GM23338 (cell line): ENCODE measurements around the gene COMMD3. TPM values are rescaled to one million over a fixed set of nuclear protein-coding genes. Genes with fewer than 3 reads are reported as not detected.

Experiments
- ATAC-seq: fragments of 200-7000 bp; cut with Tn5 transposase; 3 replicates; pipeline ENCODE4 v1.9.1; 2020
- DNase-seq: peaks from one replicate; pipeline ENCODE4 v3.0.0-alpha.2; 2015; ENCODE audit warnings: low spot score
- H2AFZ ChIP-seq: fragments of 200-600 bp; sonication (generic); 2 replicates; pipeline ENCODE4 v1.8.0; 2016; ENCODE audit warnings: antibody characterized with exemption, mild to moderate bottlenecking, moderate library complexity
- H3F3A ChIP-seq: fragments of 200-600 bp; sonication (generic); replicated peaks from 2 replicates; pipeline ENCODE4 v1.8.0; 2017; ENCODE audit warnings: antibody characterized with exemption, mixed run types, low read depth
- H3K27ac ChIP-seq: fragments of 200-600 bp; sonication (generic); 2 replicates; pipeline ENCODE4 v1.6.1; 2016; ENCODE audit warnings: low read depth
- H3K27me3 ChIP-seq: fragments of 200-600 bp; sonication (generic); 2 replicates; pipeline ENCODE4 v1.8.0; 2016; ENCODE audit warnings: mild to moderate bottlenecking, mixed run types, moderate library complexity; ENCODE audit not compliant: insufficient read depth
- H3K36me3 ChIP-seq: fragments of 200-600 bp; sonication (generic); 2 replicates; pipeline ENCODE4 v1.8.0; 2016; ENCODE audit warnings: mild to moderate bottlenecking; ENCODE audit not compliant: insufficient read depth
- H3K4me1 ChIP-seq: fragments of 200-600 bp; sonication (generic); 2 replicates; pipeline ENCODE4 v1.8.0; 2016; ENCODE audit warnings: mild to moderate bottlenecking, moderate library complexity; ENCODE audit not compliant: insufficient read depth
- H3K4me2 ChIP-seq: fragments of 200-600 bp; sonication (generic); 2 replicates; pipeline ENCODE4 v1.7.1; 2017; ENCODE audit warnings: mixed run types
- H3K4me3 ChIP-seq: fragments of 200-600 bp; sonication (generic); 2 replicates; pipeline ENCODE4 v1.6.1; 2016; ENCODE audit warnings: mixed run types
- H3K79me2 ChIP-seq: fragments of 200-600 bp; sonication (generic); replicated peaks from 2 replicates; pipeline ENCODE4 v1.8.0; 2017; ENCODE audit warnings: mild to moderate bottlenecking; ENCODE audit not compliant: insufficient read depth
- H3K9me2 ChIP-seq: fragments of 200-600 bp; sonication (generic); 2 replicates; pipeline ENCODE4 v1.8.0; 2017; ENCODE audit not compliant: insufficient read depth
- H4K20me1 ChIP-seq: fragments of 200-600 bp; sonication (generic); replicated peaks from 2 replicates; pipeline ENCODE4 v1.8.0; 2017; ENCODE audit warnings: mild to moderate bottlenecking; ENCODE audit not compliant: insufficient read depth
- H3K27ac Mint-ChIP-seq: 2 replicates; pipeline ENCODE4 v1.8.0; 2020; ENCODE audit warnings: inconsistent platforms, mild to moderate bottlenecking, moderate library complexity, mixed read lengths
- H3K27me3 Mint-ChIP-seq: 3 replicates; pipeline ENCODE4 v1.8.0; 2022; ENCODE audit warnings: low read depth, mild to moderate bottlenecking, moderate library complexity, mixed read lengths, inconsistent platforms; ENCODE audit not compliant: insufficient read depth, poor library complexity
- H3K36me3 Mint-ChIP-seq: 3 replicates; pipeline ENCODE4 v1.8.0; 2021; ENCODE audit warnings: low read depth, mild to moderate bottlenecking, inconsistent platforms, moderate library complexity, mixed read lengths
- H3K4me1 Mint-ChIP-seq: 3 replicates; pipeline ENCODE4 v1.8.0; 2020; ENCODE audit warnings: mild to moderate bottlenecking, inconsistent platforms, mixed read lengths
- H3K4me3 Mint-ChIP-seq: 3 replicates; pipeline ENCODE4 v1.8.0; 2021; ENCODE audit warnings: moderate library complexity, mild to moderate bottlenecking, inconsistent platforms, mixed read lengths
- H3K9me3 Mint-ChIP-seq: 3 replicates; pipeline ENCODE4 v1.8.0; 2020; ENCODE audit warnings: moderate library complexity, mild to moderate bottlenecking, inconsistent platforms, mixed read lengths
- EZH2 ChIP-seq: fragments of 200-600 bp; sonication (generic); IDR thresholded peaks from one replicate; pipeline ENCODE4 v1.8.0; 2017; ENCODE audit warnings: antibody characterized with exemption, mild to moderate bottlenecking, low read depth; ENCODE audit not compliant: unreplicated experiment
- EZH2phosphoT487 ChIP-seq: fragments of 200-600 bp; sonication (generic); IDR thresholded peaks from one replicate; pipeline ENCODE4 v1.8.1; 2018; ENCODE audit warnings: antibody characterized with exemption; ENCODE audit not compliant: unreplicated experiment
- JUNB ChIP-seq: IDR thresholded peaks from one replicate; pipeline ENCODE4 v1.6.1; 2016; ENCODE audit warnings: antibody characterized with exemption; ENCODE audit not compliant: unreplicated experiment
- POLR2AphosphoS5 ChIP-seq: IDR thresholded peaks from 2 replicates; pipeline ENCODE4 v1.6.1; 2016; ENCODE audit warnings: antibody characterized with exemption, low read depth
- ZNF331 ChIP-seq: fragments of 250-450 bp; sonication (Bioruptor Pico); IDR thresholded peaks from 2 replicates; pipeline ENCODE4 v1.5.0; 2020; ENCODE audit warnings: low read depth, mild to moderate bottlenecking, moderate library complexity
- polyA plus RNA-seq: library from polyadenylated mRNA; unstranded; fragments of >200 nt; fragmentation: Nextera tagmentation; extraction: Ambion mirVana; gene quantifications from 2 replicates; pipeline ENCODE4 v1.2.1, GENCODE V29; 2016
- total RNA-seq: library from RNA; depleted of rRNA; stranded (reverse); fragments of >200 nt; shearing (Covaris generic); gene quantifications from 2 replicates; pipeline ENCODE4 v1.2.3, GENCODE V29; 2014
- TF ChIP-seq, protein P1 (sequence below): IDR thresholded peaks from one replicate; pipeline ENCODE4 v1.6.1; 2018; ENCODE audit warnings: antibody characterized with exemption; ENCODE audit not compliant: unreplicated experiment
- TF ChIP-seq, protein P2 (sequence below), 2 experiments: fragments of 200-600 bp in 1 of 2; sonication (generic) in 1 of 2; conservative IDR thresholded peaks; 2 replicates each; pipeline versions ENCODE4 v1.5.1 to v1.6.1; 2016 to 2017; ENCODE audit warnings: antibody characterized with exemption in 2 of 2, low read depth in 2 of 2, mild to moderate bottlenecking in 2 of 2, moderate library complexity in 1 of 2
- TF ChIP-seq, protein P3 (sequence below): fragments of 250-450 bp; sonication (Bioruptor Pico); IDR thresholded peaks from 2 replicates; pipeline ENCODE4 v1.5.0; 2020; ENCODE audit warnings: mild to moderate bottlenecking, moderate library complexity

The COMMD3 gene
- total and polyA plus RNA-seq, 2 experiments from 2014 or later: 1.1 to 5.2 TPM

DNA sequence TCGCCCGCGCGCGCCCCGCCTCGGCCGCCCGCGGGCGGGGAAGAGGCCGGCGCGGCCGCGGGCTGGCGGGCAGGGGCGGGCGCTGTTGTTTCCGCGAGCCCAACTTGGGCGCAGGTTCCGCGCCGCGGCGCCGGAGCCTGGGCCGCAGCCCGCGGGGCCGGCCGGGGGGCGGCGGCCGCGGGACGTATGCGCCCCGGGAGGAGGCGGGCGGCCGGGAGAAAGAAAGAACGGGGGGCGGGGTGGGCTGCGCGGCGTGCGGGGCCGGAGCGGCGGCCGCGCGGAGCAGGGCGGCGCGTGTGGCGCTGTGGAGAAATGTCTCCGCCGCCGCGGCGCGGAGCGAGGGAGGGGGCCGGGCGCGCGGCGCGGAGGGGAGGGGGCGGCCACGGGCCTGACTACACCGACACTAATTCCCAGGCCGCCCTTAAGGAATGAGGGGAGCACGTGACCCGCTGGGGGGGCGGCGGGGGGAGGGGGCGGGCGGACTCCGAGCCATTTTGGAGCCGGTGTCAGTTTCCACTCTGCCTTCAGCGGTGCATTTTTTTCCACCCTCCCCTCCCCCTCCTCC lies 4.5 kb downstream of the COMMD3 start, which contains the start of gene BMI1 (continued):
- TF ChIP-seq, protein P1, sequence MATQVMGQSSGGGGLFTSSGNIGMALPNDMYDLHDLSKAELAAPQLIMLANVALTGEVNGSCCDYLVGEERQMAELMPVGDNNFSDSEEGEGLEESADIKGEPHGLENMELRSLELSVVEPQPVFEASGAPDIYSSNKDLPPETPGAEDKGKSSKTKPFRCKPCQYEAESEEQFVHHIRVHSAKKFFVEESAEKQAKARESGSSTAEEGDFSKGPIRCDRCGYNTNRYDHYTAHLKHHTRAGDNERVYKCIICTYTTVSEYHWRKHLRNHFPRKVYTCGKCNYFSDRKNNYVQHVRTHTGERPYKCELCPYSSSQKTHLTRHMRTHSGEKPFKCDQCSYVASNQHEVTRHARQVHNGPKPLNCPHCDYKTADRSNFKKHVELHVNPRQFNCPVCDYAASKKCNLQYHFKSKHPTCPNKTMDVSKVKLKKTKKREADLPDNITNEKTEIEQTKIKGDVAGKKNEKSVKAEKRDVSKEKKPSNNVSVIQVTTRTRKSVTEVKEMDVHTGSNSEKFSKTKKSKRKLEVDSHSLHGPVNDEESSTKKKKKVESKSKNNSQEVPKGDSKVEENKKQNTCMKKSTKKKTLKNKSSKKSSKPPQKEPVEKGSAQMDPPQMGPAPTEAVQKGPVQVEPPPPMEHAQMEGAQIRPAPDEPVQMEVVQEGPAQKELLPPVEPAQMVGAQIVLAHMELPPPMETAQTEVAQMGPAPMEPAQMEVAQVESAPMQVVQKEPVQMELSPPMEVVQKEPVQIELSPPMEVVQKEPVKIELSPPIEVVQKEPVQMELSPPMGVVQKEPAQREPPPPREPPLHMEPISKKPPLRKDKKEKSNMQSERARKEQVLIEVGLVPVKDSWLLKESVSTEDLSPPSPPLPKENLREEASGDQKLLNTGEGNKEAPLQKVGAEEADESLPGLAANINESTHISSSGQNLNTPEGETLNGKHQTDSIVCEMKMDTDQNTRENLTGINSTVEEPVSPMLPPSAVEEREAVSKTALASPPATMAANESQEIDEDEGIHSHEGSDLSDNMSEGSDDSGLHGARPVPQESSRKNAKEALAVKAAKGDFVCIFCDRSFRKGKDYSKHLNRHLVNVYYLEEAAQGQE: no peak
- TF ChIP-seq EZH2phosphoT487 (no peak), JUNB (no peak), POLR2AphosphoS5 (no peak)
- TF ChIP-seq, protein P2, sequence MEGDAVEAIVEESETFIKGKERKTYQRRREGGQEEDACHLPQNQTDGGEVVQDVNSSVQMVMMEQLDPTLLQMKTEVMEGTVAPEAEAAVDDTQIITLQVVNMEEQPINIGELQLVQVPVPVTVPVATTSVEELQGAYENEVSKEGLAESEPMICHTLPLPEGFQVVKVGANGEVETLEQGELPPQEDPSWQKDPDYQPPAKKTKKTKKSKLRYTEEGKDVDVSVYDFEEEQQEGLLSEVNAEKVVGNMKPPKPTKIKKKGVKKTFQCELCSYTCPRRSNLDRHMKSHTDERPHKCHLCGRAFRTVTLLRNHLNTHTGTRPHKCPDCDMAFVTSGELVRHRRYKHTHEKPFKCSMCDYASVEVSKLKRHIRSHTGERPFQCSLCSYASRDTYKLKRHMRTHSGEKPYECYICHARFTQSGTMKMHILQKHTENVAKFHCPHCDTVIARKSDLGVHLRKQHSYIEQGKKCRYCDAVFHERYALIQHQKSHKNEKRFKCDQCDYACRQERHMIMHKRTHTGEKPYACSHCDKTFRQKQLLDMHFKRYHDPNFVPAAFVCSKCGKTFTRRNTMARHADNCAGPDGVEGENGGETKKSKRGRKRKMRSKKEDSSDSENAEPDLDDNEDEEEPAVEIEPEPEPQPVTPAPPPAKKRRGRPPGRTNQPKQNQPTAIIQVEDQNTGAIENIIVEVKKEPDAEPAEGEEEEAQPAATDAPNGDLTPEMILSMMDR (conservative IDR thresholded peaks at IDR 0.05; ENCODE audit: low read depth in 2 of 2): no peak

DNA sequence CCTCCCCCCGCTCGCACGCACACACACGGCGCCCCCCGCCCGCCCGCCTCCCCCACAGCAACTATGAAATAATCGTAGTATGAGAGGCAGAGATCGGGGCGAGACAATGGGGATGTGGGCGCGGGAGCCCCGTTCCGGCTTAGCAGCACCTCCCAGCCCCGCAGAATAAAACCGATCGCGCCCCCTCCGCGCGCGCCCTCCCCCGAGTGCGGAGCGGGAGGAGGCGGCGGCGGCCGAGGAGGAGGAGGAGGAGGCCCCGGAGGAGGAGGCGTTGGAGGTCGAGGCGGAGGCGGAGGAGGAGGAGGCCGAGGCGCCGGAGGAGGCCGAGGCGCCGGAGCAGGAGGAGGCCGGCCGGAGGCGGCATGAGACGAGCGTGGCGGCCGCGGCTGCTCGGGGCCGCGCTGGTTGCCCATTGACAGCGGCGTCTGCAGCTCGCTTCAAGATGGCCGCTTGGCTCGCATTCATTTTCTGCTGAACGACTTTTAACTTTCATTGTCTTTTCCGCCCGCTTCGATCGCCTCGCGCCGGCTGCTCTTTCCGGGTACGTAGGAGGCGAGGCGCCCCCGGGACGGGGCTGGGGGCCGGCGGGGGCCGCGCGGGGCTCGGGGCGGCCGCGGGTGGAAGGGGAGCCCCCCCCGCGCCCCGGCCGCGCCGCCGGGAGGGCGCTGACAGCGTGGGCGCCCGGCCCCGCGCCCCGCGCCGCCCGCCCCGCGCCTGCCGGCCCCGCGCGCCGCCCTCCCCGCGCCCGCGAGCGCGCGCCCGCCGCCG lies 5.2 kb downstream of the COMMD3 start:
- peaks cover 81% of the 10 kb centered on the region for H3K27me3 ChIP-seq
- H3K9me2 ChIP-seq: no peaks in the 10 kb centered on the region
- H3K9me3 Mint-ChIP-seq: peaks cover 8% of the 10 kb centered on the region
- peaks cover 86% of the 10 kb centered on the region for H3K27me3 Mint-ChIP-seq
- peaks cover 54% of the 10 kb centered on the region for H3K4me1 Mint-ChIP-seq
- DNase-seq (peak; percentile 87), ATAC-seq (peak; percentile 34)
- no peak overlapping the region for H3K27ac ChIP-seq
- H3K36me3 ChIP-seq: no peaks in the 10 kb centered on the region
- H2AFZ ChIP-seq: no peak overlapping the region
- no peak overlapping the region for H3K27ac Mint-ChIP-seq
- H3F3A ChIP-seq: peaks cover 40% of the 10 kb centered on the region
- H3K4me1 ChIP-seq: peaks cover 67% of the 10 kb centered on the region
- 0 out of 2 replicates have a peak, but pooled peaks cover 4% of the 10 kb centered on the region for H3K79me2 ChIP-seq
- peaks cover 15% of the 10 kb centered on the region for H4K20me1 ChIP-seq
- peak overlapping the region; percentile 78 for H3K4me2 ChIP-seq
- H3K4me3 Mint-ChIP-seq: peak overlapping the region; percentile 73; the same call in 2 of the 3 replicates
- peak overlapping the region; percentile 62 for H3K4me3 ChIP-seq
- peaks cover 3% of the 10 kb centered on the region; the same call in 2 of the 3 replicates for H3K36me3 Mint-ChIP-seq
- no peak for TF ChIP-seq JUNB
- TF ChIP-seq EZH2phosphoT487: peak; percentile 45
- no peak for TF ChIP-seq ZNF331 (CRISPR knock-in tag)
- TF ChIP-seq, protein P3, sequence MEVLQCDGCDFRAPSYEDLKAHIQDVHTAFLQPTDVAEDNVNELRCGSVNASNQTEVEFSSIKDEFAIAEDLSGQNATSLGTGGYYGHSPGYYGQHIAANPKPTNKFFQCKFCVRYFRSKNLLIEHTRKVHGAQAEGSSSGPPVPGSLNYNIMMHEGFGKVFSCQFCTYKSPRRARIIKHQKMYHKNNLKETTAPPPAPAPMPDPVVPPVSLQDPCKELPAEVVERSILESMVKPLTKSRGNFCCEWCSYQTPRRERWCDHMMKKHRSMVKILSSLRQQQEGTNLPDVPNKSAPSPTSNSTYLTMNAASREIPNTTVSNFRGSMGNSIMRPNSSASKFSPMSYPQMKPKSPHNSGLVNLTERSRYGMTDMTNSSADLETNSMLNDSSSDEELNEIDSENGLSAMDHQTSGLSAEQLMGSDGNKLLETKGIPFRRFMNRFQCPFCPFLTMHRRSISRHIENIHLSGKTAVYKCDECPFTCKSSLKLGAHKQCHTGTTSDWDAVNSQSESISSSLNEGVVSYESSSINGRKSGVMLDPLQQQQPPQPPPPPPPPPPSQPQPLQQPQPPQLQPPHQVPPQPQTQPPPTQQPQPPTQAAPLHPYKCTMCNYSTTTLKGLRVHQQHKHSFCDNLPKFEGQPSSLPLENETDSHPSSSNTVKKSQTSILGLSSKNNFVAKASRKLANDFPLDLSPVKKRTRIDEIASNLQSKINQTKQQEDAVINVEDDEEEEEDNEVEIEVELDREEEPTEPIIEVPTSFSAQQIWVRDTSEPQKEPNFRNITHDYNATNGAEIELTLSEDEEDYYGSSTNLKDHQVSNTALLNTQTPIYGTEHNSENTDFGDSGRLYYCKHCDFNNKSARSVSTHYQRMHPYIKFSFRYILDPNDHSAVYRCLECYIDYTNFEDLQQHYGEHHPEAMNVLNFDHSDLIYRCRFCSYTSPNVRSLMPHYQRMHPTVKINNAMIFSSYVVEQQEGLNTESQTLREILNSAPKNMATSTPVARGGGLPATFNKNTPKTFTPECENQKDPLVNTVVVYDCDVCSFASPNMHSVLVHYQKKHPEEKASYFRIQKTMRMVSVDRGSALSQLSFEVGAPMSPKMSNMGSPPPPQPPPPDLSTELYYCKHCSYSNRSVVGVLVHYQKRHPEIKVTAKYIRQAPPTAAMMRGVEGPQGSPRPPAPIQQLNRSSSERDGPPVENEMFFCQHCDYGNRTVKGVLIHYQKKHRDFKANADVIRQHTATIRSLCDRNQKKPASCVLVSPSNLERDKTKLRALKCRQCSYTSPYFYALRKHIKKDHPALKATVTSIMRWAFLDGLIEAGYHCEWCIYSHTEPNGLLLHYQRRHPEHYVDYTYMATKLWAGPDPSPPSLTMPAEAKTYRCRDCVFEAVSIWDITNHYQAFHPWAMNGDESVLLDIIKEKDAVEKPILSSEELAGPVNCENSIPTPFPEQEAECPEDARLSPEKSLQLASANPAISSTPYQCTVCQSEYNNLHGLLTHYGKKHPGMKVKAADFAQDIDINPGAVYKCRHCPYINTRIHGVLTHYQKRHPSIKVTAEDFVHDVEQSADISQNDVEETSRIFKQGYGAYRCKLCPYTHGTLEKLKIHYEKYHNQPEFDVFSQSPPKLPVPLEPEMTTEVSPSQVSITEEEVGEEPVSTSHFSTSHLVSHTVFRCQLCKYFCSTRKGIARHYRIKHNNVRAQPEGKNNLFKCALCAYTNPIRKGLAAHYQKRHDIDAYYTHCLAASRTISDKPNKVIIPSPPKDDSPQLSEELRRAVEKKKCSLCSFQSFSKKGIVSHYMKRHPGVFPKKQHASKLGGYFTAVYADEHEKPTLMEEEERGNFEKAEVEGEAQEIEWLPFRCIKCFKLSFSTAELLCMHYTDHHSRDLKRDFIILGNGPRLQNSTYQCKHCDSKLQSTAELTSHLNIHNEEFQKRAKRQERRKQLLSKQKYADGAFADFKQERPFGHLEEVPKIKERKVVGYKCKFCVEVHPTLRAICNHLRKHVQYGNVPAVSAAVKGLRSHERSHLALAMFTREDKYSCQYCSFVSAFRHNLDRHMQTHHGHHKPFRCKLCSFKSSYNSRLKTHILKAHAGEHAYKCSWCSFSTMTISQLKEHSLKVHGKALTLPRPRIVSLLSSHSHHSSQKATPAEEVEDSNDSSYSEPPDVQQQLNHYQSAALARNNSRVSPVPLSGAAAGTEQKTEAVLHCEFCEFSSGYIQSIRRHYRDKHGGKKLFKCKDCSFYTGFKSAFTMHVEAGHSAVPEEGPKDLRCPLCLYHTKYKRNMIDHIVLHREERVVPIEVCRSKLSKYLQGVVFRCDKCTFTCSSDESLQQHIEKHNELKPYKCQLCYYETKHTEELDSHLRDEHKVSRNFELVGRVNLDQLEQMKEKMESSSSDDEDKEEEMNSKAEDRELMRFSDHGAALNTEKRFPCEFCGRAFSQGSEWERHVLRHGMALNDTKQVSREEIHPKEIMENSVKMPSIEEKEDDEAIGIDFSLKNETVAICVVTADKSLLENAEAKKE: no peak
- peak; percentile 81 for TF ChIP-seq EZH2
